NCI-H526 (cell line): Measurements from ENCODE around the gene SPATA46.
A peak's percentile ranks its signal among the peaks of the same experiment; 100 is the strongest.

Source experiments
- DNase-seq, 2 experiments: peaks; one replicate each; lab custom pipeline; 2025; lab: John Stamatoyannopoulos, UW

Gene SPATA46

DNA sequence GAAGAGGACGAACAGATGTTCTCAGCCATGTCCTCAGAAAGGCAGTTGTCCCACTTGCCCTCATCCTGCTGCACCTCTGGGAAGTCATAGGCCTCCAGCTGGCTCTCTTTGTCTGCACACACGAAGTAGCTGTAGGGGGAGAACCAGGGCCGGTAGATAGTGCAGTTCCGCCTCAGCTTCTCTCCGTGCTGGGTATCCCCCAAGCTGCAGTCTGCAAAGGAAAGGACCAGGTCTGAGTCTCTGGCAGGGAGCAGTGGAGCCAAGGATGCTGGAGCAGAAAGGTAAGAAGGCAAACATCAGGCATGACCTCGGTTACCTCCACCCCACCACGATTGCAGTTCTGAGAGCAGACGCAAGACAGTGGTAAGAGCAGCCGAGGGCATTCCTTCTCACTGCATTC lies 2.2 kb downstream of the SPATA46 start:
- no peak for DNase-seq

DNA sequence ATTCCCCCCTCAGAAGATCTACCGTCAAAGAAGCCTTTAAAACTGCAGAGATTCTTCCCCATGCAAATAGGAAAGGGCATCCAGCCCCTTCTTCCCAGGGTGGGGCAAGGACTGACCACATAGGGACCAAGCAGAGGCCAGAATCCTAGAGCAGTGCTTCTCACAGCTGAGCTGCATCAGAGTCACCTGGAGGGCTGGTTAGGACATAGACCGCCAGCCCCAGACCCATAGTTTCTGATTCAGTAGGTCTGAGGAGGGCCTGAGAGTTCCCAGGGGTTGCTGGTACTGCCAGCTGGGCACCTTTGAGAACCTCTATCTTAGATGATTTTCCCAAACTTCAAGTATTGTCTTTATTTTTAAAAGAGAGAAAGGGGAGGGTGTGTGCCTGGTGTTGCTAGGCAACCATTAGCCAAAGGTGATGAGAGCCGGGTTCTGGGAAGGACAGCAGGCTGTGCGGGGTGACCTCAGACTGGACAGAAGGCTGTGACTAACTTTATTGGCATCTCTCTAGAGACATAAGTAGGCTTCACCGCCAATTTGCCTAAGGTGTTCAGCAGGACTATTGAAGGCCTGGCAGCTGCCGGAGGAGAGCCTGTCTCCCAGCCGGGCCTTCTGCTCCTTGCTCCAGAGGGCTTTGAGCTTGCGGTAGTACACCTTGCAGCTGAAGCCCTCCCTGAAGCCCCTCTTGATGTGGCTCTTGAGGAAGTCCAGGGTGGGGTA lies 3.0 kb downstream of the SPATA46 start:
- DNase-seq, result peak in 1 of 2 experiments; percentile 51

DNA sequence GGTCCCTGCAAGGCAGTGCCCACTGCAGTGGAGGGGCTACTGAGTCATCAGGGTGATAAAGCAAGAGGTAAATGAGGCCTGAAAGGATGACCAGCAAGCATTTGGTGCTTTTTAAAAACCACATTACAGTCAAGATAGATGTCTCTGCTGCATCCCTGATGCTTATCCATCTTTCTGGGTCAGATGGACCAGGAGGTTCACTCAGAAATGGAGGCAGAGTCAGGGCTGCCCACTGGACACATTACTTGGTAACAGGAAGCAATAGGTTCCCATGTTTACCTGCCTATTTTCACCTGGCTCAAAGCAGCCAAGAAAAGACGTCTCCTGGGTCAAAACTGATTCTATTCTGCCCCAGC lies 3.6 kb downstream of the SPATA46 start:
- DNase-seq, result no peak

DNA sequence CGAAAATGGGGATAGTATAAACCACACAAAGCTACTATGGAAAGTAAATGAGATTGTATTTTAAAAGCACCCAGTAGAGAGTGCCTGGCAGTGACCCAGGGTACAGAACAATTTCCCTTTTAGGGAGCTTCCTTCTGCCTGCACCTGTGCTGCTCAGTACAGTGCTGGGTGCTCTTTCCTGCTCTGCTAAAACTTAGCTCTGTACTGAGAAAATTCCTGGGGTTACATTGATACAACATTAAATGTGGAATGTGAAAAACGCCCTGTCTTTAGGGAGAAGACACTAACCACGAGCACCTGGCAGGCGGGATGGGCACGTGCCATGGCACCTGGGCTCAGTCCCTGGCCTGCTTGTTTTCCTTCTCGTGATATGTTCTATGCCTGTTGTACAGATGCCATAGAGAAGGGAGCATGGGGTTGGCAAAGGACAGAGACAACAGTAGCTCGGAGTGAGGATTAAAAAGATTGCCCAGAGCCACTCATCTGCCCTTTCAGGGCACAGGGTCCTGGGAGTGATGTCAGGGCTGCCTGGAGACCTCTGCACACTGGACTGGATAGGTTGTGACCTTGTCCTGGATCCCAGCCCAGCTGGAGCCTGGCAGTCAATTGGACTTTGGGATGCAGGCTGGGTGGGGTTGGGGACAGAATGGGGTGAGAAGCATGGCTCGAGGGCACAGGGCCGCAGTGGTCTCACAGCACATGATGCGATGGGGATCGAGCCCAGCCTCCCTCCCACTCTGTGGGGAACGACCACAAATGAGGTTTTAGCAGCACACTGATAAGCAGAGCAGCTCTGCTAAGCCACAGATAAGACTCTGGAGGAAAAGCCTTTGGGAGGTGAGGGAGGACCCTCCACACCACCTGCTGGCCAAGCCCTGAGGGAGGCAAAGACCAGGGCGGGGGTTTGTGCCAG lies 4.2 kb downstream of the SPATA46 start:
- DNase-seq, result no peak

DNA sequence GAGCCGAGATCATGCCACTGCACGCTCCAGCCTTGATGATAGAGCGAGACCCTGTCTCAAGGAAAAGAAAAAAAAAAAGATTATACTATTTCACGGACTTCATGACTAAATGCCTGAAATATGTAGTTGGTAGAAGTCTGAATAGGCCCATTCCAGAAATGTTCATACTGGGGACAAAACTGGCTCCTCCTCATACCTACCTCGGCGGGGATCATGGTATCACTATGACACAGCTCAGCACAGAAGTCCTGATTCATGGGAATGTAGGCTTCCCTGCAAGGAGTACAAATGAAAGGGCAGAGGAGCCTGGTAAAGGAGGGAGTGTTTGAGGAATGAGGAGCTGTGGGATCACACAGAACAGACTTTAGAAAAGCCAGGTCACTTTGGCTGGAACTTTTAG lies 5.0 kb downstream of the SPATA46 start:
- DNase-seq, result no peak

DNA sequence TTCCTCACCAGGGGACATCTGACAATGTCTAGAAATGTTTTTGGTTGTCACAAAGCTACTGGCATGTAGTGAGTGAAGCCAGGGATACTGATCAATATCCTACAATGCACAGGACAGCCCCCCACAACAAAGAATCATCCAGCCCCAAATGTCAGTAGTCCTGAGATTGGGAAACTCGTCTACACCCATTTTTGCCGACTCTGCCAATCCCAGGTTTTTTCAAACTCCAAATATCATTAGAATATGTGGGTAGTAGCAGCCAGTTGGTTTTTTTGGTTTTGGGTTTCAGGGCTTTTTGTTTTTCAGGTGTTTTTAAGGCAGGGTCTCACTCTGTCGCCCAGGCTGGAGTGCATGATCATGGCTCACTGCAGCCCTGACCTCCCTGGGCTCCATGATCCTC lies 5.9 kb downstream of the SPATA46 start:
- no peak for DNase-seq

DNA sequence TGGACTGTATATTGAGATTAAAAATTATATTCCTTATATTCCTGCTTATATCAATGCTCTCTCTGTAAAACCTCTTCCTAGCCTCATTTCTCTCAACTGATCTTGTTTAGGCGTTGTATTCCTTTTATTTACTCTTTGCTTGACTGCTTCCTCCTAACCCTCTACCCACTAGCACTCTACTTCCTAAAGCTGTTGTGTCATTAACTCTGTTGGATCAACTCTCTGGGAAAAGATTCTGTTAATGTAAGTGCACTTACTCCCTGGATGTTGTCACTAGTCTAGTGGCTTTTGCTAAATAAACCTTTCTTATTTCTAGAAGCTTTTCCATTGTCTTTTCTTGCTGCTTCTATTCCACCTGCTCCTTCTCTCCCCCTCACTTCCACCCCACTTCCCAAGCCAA lies 6.5 kb downstream of the SPATA46 start:
- DNase-seq, result no peak

DNA sequence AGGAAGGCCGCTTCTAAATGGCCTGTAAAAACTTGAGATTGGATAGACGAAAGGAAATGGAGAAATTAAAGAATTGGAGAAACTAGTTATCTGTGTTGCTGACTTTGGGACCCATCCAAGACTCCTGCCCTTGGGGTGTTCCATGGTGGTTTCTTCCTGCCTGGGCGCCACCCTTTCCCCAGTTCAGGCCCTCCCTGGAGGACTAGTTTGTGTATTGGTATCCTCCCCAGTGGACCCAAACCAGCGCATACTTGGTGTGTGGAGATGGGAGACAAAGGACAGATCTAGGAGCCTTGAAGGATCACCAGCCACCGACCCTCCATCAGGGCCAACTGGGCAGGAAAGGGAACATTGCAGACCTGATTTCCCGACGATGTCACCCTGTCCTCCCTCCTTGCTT lies 7.1 kb downstream of the SPATA46 start:
- no peak for DNase-seq

DNA sequence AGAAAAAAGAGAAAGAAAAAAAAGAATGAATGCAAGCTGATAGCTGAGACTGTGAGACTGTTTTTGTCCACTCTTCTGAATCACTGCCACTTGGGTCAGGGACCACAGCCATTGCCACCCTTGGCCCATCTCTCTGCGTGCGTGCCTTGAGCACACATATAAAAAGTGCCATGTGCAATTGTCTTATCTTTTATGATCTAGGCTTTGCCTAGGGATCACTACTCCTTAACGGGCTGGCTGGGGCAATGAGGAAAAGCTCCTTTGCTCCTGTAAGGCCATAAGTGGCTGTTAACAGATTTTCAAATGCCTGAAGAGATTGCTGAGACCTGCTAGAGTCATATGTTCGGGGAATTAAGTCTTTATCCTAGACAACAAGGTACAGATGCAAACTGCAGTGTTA lies 8.2 kb downstream of the SPATA46 start:
- no peak for DNase-seq

DNA sequence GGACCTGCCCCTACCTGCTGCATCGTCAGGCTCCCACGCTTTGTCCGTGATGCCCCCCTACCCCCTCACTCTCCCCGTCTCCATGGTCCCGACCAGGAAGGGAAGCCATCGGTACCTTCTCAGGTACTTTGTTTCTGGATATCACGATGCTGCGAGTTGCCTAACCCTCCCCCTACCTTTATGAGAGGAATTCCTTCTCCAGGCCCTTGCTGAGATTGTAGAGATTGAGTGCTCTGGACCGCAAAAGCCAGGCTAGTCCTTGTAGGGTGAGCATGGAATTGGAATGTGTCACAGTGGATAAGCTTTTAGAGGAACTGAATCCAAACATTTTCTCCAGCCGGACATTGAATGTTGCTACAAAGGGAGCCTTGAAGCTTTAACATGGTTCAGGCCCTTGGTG lies 8.9 kb downstream of the SPATA46 start:
- no peak for DNase-seq

DNA sequence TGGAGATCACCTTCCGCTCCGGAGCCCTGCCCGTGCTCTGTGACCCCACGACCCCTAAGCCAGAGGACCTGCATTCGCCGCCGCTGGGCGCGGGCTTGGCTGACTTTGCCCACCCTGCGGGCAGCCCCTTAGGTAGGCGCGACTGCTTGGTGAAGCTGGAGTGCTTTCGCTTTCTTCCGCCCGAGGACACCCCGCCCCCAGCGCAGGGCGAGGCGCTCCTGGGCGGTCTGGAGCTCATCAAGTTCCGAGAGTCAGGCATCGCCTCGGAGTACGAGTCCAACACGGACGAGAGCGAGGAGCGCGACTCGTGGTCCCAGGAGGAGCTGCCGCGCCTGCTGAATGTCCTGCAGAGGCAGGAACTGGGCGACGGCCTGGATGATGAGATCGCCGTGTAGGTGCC lies 9.6 kb downstream of the SPATA46 start:
- DNase-seq, result no peak

DNA sequence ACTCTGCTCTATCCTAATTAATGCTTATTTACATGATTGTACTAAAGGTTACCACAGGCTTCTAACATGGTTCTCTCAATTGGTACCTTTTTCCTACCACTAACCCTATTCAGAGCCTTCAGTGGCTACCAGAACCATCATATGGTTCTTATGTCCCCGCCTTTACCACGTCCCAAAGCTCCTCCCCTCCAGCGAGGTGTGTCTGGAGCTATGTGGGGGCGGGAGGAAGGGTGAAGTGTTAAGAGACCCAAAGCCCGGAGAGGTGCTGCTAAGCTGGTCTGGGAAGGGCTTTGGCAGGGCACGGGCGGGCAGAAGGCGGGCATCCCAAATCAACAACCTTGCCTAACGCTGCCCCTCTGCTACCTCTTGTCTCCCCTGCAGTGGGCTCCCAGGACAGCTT lies 10.0 kb downstream of the SPATA46 start:
- DNase-seq, result no peak

DNA sequence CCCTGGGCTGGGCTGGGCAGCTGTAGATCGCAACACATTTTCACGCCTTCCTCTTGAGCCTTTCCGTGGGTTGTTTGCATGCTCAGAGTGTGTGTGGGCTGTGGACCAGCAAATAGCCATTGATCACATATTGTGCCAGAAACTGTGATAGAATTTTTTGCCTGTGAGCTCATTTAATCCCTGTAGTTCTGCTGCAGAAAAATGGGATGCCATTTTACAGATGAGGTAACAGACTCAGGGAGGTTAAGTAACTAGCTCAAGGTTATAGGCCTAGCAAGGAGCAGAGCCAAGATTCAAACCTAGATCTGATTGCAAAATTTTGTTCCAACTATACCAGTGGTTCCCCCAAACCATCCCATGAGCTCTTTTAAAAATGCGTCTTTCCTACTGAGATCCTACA lies 10.5 kb downstream of the SPATA46 start:
- no peak for DNase-seq

DNA sequence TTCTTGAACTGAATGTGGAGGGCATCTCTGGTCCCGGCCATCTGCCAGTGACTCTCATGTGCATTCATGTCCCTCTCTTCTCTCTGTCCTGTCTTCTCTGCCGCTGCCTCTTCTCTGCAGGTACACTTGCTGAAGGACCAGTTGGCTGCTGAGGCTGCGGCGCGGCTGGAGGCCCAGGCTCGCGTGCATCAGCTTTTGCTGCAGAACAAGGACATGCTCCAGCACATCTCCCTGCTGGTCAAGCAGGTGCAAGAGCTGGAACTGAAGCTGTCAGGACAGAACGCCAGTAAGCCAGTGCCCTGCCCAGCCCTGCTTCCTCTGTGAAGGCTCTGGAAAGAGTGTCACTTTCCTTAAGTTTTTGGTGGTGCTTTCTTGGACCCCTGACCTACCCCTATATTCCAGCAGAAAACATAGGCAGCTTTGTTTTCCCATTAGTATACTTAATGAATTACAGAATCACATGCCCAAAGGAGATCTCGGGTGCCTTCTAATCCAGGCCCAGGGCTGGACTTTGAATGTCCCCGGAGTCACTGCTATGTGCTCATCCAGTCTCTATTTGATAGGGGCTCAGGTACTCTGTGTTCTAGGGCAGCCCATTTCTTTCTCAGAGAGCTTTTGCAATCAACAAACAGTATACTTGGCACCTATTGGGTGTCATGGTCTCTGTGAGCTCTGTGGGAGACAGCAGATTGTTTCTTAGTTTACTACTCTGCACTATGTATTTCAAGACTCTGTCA lies 11.2 kb downstream of the SPATA46 start:
- DNase-seq, result no peak

DNA sequence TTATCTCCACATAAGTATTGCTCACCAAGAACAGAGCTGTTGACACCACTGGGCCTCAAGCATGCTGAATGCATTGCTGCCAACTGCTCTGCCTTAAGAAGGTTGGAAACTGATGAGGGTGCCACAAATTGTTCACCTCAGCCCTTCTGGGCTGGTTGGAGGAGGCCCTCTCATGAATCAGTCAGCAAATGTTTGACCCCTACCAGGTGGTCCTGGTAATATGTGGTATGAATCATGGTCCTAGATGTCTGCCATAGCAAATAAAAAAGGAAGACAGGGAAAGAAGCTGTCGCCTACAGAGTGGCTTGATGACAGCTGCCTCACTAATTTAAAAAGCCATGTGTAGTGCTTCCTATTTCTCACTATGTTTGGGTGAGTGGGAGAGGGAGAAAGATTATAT lies 12.2 kb downstream of the SPATA46 start:
- no peak for DNase-seq

DNA sequence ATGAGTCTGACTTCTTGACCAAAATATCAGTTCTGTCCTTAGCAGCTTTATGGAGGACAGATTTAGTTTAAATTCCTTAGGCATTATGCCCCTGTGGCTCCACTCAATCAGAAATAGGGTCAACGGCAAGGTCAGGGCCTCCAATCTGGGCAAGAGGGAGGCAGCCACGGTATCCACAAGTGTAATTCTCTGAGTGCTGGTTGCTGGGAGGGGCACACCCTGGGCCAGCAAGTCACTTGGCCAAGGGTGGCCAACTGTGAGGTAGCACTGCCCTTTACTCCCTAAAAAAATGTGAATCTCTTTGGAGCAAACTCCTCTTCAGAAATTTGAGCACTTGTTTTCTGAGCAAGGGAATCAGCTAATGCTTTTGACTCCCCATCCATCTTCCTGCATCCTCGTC lies 12.8 kb downstream of the SPATA46 start:
- no peak for DNase-seq

DNA sequence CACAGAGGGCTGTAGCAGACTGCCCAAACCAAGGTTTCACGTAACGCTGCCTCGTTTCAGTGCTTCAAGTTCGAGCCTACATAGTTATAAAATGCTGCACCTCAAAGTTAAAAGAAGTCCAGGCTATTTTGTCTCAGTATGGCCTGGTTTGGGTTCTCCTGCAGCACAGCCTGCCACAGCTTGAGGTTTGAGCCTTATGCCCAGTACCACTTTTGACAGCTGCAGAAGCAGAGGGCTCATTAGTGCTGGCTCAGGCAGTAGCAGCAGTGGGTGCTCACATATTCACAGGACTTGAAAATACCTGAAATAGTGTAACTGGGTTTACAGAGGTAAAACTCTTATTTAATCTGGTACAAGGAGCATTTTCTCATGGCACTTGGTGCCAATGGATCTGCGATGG lies 15.3 kb downstream of the SPATA46 start:
- no peak for DNase-seq

DNA sequence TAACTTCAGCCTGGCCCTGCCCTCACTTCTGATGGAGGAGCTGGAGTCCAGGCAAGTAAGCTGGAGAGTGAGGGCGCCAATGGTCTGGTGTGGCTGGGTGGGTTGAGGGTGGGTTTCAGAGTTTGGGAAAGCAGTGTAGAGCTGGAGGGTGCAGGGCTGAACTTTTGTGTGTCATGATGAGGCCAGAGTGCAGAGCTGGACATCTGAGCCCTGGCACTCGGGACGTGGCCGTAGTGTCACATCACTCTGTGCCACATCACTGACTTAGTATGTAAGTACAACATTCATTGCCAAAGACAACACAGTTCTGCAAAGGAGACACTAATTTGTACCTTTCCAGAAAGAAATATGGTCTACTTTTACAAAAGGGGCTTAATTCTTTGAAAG lies 15.8 kb downstream of the SPATA46 start:
- no peak for DNase-seq

DNA sequence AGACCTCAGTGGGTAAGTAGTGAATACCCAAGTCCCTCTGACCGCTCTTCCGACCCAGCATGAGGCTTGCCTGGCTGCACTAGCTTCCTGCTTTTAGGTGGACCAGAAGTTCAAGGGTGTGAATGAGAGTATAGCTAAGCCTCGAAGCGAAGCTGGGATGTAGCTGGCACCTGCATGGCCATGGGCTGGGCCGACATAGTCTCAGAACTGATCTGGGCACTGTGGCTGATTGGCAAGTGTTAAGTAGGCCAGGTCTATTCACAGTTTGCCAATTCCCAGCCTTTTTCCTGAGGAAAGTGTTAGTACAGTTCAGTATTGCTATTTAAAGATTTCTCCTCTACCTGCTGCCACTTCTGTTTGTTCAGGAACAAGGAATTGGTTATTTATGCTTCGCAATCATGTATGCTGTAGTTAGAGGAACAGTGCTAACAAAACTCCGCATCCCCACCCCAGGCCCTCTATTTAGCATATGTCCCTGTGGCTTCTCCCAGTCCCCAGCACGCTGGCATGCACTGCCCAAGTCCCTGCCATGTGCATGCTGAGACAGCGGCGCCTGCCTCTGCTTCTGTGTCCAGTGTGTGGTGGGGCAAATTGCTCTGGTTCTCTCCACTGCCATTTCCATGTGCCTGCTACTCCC lies 16.3 kb downstream of the SPATA46 start:
- no peak for DNase-seq

DNA sequence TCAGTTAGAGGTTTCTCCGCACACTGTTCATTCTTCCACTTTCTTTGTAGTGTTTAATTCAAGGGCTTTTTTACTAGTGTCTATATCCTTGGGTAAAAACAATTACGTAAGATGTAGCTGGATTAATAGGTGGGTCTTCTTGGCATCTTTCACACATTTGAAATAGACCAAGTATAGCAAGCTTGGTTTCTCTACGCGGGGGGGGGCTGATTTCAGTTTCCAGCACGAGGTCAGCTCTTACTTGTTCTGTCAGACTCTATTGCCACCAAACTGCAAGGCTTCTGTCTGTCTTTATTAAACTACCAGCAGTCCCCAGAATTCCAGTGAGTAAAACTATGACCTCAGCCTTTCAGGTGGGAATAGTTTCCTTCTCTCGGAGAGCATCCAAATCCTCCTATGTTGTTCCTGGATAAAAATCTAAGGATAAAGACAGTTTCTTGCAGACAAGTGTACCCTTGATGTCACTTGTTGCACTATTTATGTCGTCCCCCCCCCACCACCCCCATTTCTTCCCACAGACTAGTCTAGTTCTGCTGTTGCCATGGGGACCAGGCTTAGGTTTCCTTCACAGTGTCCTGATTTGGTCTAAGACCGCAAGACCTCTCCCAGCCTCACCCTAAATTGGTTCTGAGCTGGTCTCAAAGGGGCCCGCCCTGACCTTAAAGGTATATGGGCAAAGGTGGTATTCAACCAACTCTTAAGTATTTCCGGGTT lies 17.0 kb downstream of the SPATA46 start:
- no peak for DNase-seq

DNA sequence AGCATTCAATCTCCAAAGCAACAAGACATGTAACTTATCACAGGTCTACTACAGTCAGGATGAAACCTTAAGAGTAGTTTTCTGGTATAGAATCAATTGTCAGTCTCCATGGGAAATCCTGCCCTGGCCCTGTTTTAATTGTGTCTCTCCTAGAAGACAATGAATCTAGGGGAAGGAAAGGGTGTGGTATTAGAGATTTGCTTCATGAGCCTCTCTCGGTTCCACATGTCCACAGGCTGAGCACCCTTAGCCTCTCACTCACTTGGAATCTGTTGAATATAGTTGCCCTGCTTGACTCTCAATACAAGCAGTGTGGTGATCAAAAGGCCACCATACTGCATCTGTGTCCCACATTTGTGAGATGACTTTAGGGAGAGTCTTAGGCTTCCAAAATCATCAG lies 17.7 kb downstream of the SPATA46 start:
- no peak for DNase-seq
